GM19455 (cell line): ENCODE measurements around the gene B4GALNT3.

Source experiments
- ATAC-seq: cut with Tn5 transposase; IDR thresholded peaks from one replicate; pipeline ENCODE4 v1.9.1; 2021; ENCODE audit not compliant: unreplicated experiment

Gene B4GALNT3

DNA sequence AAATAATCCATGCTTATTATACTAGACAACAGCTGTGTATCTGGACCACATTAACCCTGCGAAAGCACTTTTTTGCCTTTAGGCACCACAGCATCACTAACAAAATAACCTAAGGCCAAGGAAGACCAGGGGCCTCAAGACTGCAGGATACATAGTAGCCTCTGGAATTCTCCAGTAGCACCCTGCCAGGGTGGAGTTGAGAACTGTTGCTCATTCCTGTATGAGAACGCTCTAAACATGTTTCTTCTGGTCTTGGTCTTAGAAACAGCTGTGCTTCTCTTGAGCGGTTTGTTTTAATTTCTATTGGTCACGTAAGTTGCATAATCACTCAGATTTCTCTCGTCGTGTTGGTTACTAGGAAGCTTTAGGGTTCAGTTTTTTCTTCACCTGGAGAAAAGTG is 7.9 kb downstream of the B4GALNT3 start:
- ATAC-seq: no peak

GRCh38 chr12:468671-469389 is 9.1 kb downstream of the B4GALNT3 start:
- ATAC-seq: no peak

DNA sequence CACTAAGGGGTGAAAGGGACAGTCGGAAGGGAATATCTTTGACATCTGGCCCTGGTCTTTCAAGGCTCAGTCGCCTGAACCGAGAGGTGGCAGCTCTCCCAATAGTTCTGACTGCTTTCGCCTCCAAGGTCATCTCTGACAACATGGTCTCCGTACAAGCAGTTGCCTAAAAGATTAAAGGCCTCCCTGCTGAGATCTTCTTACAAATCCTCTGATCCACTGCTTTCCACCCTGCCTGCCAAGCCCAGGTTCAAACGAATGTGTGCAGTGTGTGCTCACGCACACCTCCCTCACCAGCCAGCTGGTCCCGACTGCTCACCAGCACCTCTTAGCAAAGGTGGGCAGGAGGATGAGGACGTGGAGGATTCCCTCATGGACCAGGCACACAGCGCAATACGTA is 10.4 kb downstream of the B4GALNT3 start:
- ATAC-seq: no peak

DNA sequence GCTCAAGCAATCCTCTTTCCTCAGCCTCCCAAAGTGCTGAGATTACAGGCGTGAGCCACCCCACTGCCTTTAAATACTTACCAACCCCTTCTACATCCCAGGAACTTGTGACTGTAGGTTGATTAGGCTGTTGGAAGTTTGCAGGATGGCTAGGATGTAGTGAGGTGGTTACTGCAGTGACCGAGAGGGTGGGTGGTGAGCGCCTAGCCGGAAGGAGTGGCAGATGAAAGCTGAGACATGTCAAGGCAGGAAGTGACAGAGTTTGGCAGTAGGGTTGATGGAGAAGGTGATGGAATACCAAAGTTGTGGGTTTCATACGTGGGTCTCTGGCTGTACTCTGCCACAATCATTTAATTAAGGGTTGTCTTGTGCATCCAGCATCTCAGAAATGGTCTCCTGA is 13.5 kb downstream of the B4GALNT3 start:
- ATAC-seq: no peak

DNA sequence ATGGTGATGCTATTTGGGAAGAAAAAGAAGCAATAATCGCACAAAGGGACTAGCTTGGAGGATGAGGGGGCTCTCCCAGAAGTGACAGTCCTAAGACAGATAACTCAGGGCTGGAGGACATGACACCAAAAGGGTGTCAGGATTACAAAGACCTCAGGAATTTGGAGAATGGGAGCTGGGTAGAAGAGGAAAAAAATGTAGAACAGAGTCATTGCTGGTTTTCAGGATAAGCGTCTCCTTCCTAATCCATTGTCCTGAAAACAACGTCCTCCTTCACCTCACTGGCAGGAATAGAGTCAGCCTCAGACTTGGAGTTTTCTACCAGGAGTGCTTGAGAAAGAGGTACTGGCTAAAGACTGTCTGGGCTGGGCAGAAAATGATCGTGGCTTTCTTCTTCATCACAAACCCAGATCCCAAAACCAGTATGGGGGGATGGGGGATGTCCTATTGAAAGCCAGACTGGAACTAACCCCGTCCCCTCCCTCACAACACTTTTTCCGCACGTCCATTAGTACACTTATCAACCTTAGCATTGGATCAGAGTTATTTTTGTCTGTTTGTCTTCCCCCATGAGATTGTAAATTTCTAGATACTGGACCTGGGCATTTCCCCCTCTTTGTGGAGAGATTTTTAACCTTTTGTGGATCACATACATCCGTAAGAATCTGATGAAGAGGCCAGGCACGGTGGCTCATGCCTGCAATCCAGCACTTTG is 14.3 kb downstream of the B4GALNT3 start:
- no peak for ATAC-seq

- no peak for ATAC-seq
Measured at GRCh38 chr12:475286-475685, 15.5 kb downstream of the B4GALNT3 start.

GRCh38 chr12:479161-479560 is 19.4 kb downstream of the B4GALNT3 start:
- no peak for ATAC-seq

GRCh38 chr12:480831-481816 is 21.4 kb downstream of the B4GALNT3 start:
- ATAC-seq: no peak

DNA sequence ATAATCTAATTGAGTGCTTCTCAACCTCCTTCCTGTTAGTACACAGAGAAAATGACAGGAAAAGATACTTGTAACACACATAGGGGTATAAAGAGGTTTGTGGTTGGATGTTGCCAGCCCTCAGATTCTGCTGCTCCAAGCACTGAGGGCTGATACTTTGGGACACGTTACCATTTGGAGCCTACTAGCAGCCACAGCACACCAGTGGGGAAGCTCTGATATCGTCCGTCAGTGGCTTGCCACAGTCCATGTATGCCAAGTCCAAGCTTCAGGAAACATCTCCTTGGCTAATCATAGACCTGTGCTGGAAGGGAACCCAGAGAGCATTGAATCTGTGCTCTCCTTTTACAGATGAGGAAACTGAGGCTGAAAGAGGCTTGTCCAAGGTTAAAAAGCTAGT is 22.3 kb downstream of the B4GALNT3 start:
- ATAC-seq: no peak

- ATAC-seq: no peak
Measured at GRCh38 chr12:484096-484495, 24.4 kb downstream of the B4GALNT3 start.

DNA sequence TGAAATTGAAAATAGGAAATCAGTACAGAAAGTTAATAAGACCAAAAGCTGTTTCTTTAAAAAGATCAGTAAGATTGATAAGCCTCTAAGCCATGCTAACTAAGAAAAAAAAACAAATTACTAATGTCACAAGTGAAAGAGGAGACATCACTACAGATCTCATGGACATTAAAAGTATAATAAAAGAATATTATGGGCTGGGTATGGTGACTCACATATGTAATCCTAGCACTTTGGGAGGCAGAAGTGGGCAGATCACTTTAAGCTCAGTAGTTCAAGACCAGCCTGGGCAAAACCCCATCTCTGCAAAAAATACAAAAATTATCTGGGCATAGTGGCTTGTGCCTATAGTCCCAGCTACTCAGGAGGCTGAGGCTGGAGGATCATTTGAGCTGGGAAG is 30.5 kb downstream of the B4GALNT3 start:
- ATAC-seq: no peak

DNA sequence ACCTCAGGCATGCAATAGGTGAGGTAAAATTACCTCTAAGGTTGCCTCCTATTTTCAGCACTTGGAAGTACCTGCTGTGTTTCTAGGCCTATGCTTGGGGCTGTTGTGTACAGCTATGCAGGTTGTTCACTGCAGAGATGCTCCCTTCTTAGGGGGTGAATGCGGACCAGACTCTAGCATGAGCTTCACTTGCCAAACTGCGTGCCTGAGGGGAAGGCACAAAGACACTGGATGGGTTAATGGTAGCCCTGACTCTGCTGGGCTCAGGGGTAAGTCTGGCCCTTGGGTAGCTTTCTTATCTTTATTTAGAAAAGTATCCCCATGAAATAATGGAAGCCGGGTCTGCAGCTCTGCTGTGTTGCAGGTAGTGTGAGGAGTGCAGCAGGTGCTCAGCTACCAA is 35.7 kb downstream of the B4GALNT3 start:
- ATAC-seq: no peak

DNA sequence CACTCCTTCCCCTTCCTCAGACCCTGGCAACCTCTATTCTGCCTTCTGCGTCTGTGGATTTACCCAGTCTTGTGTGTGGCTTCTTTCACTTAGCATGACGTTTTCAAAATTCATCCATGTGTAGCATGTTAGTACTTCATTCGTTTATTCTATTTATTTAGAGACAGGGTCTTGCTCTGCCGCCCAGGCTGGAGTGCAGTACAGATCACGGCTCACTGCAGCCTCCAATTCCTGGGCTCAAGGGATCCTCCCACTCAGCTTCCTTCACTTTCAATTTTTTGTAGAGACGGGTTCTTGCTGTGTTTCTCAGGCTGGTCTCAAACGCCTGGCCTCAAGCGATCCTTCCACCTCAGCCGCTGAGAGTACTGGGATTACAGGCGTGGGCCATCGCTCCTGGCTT is 37.0 kb downstream of the B4GALNT3 start:
- no peak for ATAC-seq

- no peak for ATAC-seq
Measured at GRCh38 chr12:497501-498160, 37.9 kb downstream of the B4GALNT3 start.

DNA sequence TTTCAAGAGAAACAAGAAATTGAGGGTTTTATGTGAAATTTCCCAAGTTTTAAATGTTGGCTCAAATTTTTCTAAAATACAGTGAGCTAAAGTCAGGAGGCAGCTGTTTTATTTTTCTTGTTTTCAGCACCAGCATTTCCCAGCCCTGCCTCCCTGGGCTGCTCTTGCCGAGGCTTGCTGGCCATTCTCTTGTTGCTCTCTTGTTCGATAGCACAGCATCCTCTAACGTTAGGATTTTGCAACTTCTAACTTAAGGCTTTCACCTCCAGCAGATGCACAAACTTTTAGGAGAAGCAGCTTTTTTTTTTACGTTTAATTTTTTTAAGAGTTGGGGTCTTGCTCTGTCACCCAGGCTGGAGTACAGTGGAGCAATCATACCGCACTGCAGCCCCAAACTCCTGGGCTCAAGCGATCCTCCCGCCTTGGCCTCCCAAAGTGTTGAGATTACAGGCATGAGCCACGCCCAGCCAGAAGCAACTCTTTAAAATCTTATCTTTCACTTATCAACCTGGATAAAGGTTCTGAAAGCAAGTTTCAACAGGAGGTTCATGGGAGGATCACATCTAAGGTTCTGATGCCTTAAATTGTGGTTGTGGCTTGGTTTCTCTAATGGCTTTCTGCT is 40.2 kb downstream of the B4GALNT3 start:
- no peak for ATAC-seq

DNA sequence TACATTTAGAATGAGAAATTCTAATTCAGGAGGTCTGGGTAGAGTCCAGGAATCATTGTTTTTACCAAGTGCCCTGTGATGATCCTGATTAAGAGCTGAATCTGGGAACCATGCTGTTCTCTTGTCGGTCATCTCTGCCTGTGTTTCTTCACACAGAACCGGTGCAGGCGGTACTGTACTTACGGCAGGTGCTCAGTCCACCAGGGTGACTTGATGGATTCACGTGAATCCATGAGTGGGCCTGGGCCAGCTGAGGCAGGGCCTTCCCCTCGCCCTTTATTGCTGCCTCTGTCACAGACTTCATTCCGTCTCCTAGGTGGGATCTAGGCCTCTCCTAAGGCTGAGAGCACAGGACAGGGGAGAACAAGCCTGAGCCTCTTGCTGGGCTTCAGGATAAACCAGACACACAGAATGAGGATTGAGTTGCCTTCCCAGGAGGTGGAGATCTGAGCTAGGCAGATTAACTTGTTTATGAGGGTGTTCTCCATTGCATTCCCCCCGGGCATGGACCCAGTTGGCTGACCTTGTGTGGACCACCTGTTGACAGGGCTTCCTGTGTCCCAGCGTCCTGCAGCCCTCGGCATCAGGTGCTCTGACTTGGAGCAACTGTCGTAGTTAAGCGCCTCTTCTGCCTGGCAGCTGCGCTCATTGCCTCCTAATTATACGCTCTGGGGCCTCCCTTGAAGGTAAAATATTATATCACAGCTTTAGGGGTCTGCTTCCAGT is 42.1 kb downstream of the B4GALNT3 start:
- ATAC-seq: no peak

GRCh38 chr12:503111-503761 is 43.5 kb downstream of the B4GALNT3 start:
- no peak for ATAC-seq

DNA sequence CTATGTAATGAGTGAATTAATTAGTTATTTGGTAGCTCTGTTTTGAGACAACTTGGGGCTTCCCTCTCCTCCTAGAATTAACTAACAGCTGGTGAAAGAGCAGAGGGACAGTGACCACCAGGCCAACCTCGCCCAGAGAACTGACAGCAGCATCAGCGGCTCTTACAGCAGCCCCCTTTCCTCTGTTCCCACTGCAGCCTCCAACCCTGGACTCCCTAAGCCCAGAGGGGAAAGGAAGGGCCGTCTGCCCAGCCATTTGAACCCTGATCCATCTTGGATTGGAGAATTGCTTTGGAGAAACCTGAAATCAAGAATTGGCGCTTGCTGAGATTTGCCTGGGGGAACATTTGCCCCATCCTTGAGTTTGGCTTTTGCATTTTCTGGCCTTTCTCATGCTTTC is 45.5 kb downstream of the B4GALNT3 start:
- no peak for ATAC-seq

- no peak for ATAC-seq
Measured at GRCh38 chr12:507391-507796, 47.7 kb downstream of the B4GALNT3 start.
